OCI-LY1 (cell line): Measurements from ENCODE around the gene ESAM.

ENCODE experiments used
- CTCF ChIP-seq: fragments of 200-600 bp; sonication (generic), shearing (Covaris generic); IDR thresholded peaks from 2 replicates; pipeline ENCODE4 v1.5.1; 2017; ENCODE audit warnings: mild to moderate bottlenecking, antibody characterized with exemption, low read length, moderate library complexity, mixed read lengths
- EZH2 ChIP-seq: fragments of 200-600 bp; sonication (generic), shearing (Covaris generic); IDR thresholded peaks from 2 replicates; pipeline ENCODE4 v1.8.0; 2017; ENCODE audit warnings: borderline replicate concordance, mixed run types, mild to moderate bottlenecking, antibody characterized with exemption, low read length, moderate library complexity, mixed read lengths

GRCh38 chr11:124762105-124762623 lies at the start of gene ESAM:
- no peak; the same call in 1 of the 2 replicates for TF ChIP-seq CTCF
- no peak for TF ChIP-seq EZH2
